ENCODE results near the gene SLTM.

- TF ChIP-seq EZH2 (IDR thresholded peaks at IDR 0.05; ENCODE audit: insufficient read depth, low read length) (no peak), CTCF (IDR thresholded peaks at IDR 0.05; ENCODE audit: insufficient read depth, low read depth, low read length) (no peak)
Measured at GRCh38 chr15:58877999-58878825, 55.3 kb downstream of the SLTM start.
